DOHH2 (cell line): Measurements from ENCODE around the gene SLC19A2.

Experiments used
- H3F3A ChIP-seq: fragments of 200-600 bp; sonication (generic), shearing (Covaris generic); 2 replicates; pipeline ENCODE4 v1.6.0; 2016; ENCODE audit warnings: antibody characterized with exemption, mild to moderate bottlenecking; ENCODE audit not compliant: control insufficient read depth, insufficient read depth
- H3K27ac ChIP-seq: fragments of 200-600 bp; sonication (generic); 2 replicates; pipeline ENCODE4 v1.5.1; 2014; ENCODE audit warnings: low read depth, mild to moderate bottlenecking, low read length, moderate library complexity
- H3K27me3 ChIP-seq: fragments of 200-600 bp; sonication (generic); 2 replicates; pipeline ENCODE4 v1.6.1; 2014; ENCODE audit warnings: mild to moderate bottlenecking, low read length, mixed read lengths; ENCODE audit not compliant: control insufficient read depth
- H3K36me3 ChIP-seq: fragments of 200-600 bp; sonication (generic); 2 replicates; pipeline ENCODE4 v1.6.1; 2014; ENCODE audit warnings: mild to moderate bottlenecking, low read length, moderate library complexity, mixed read lengths; ENCODE audit not compliant: control insufficient read depth
- H3K4me1 ChIP-seq: fragments of 200-600 bp; sonication (generic); 2 replicates; pipeline ENCODE4 v1.6.1; 2014; ENCODE audit warnings: mild to moderate bottlenecking, low read length, mixed read lengths; ENCODE audit not compliant: control insufficient read depth
- H3K4me2 ChIP-seq: fragments of 200-600 bp; sonication (generic); 2 replicates; pipeline ENCODE4 v1.6.0; 2014; ENCODE audit warnings: mild to moderate bottlenecking, low read length, moderate library complexity
- H3K4me3 ChIP-seq: fragments of 200-600 bp; sonication (generic); 2 replicates; pipeline ENCODE4 v1.5.1; 2014; ENCODE audit warnings: mild to moderate bottlenecking, low read length, mixed read lengths
- H3K79me2 ChIP-seq: fragments of 200-600 bp; sonication (generic); 2 replicates; pipeline ENCODE4 v1.6.1; 2014; ENCODE audit warnings: mild to moderate bottlenecking, low read length, mixed read lengths; ENCODE audit not compliant: control insufficient read depth
- H3K9me2 ChIP-seq: fragments of 200-600 bp; sonication (generic); replicated peaks from 2 replicates; pipeline ENCODE4 v1.6.1; 2014; ENCODE audit warnings: mild to moderate bottlenecking, low read length, mixed read lengths; ENCODE audit not compliant: control insufficient read depth
- H3K9me3 ChIP-seq: fragments of 200-600 bp; sonication (generic); 2 replicates; pipeline ENCODE4 v1.6.1; 2014; ENCODE audit warnings: antibody characterized with exemption, low read length, mixed read lengths; ENCODE audit not compliant: control insufficient read depth, insufficient read depth
- H4K20me1 ChIP-seq: fragments of 200-600 bp; sonication (generic); 2 replicates; pipeline ENCODE4 v1.6.0; 2014; ENCODE audit warnings: low read depth, mild to moderate bottlenecking, antibody characterized with exemption, low read length, moderate library complexity; ENCODE audit not compliant: control insufficient read depth, insufficient read depth
- EZH2phosphoT487 ChIP-seq: fragments of 200-600 bp; sonication (generic); IDR thresholded peaks from 2 replicates; pipeline ENCODE4 v1.6.1; 2017; ENCODE audit warnings: borderline replicate concordance, mild to moderate bottlenecking, antibody characterized with exemption, low read length, moderate library complexity, mixed read lengths
- TF ChIP-seq, protein P1 (sequence below): fragments of 200-600 bp; sonication (generic); IDR thresholded peaks from one replicate; pipeline ENCODE4 v1.5.1; 2014; ENCODE audit warnings: antibody characterized with exemption, mild to moderate bottlenecking, low read depth, low read length; ENCODE audit not compliant: poor library complexity, severe bottlenecking

SLC19A2 gene

DNA sequence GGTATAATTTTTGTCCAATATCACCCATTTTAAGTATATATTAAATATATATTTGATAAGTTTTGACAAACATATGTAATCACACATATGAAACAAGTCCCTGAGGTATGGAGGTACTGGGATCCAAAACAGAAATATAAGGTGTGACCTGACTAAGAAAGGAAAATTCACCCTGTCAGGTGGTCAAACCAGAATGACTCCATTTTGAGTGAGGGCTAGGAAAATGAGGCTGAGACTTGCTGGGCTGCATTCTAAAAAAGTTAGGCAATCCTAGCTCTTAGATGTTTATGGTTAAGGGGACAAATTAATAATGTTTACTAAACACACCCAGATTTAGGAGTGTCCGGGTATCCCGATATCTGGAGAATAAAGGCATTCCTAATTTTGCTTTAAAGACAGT is 11.6 kb upstream of the SLC19A2 start:
- Histone ChIP-seq H3K27me3 (peaks cover 11% of the 10 kb centered on the region), H3K4me2 (no peak overlapping the region), H3K9me3 (no peaks in the 10 kb centered on the region), H3K36me3 (no peaks in the 10 kb centered on the region), H3K4me3 (no peak overlapping the region), H3F3A (no peaks in the 10 kb centered on the region), H4K20me1 (no peaks in the 10 kb centered on the region), H3K79me2 (no peaks in the 10 kb centered on the region), H3K4me1 (no peaks in the 10 kb centered on the region), H3K9me2 (no peaks in the 10 kb centered on the region), H3K27ac (no peak overlapping the region)
- no peak for TF ChIP-seq EZH2phosphoT487
- TF ChIP-seq, protein P1, sequence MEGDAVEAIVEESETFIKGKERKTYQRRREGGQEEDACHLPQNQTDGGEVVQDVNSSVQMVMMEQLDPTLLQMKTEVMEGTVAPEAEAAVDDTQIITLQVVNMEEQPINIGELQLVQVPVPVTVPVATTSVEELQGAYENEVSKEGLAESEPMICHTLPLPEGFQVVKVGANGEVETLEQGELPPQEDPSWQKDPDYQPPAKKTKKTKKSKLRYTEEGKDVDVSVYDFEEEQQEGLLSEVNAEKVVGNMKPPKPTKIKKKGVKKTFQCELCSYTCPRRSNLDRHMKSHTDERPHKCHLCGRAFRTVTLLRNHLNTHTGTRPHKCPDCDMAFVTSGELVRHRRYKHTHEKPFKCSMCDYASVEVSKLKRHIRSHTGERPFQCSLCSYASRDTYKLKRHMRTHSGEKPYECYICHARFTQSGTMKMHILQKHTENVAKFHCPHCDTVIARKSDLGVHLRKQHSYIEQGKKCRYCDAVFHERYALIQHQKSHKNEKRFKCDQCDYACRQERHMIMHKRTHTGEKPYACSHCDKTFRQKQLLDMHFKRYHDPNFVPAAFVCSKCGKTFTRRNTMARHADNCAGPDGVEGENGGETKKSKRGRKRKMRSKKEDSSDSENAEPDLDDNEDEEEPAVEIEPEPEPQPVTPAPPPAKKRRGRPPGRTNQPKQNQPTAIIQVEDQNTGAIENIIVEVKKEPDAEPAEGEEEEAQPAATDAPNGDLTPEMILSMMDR = no peak

DNA sequence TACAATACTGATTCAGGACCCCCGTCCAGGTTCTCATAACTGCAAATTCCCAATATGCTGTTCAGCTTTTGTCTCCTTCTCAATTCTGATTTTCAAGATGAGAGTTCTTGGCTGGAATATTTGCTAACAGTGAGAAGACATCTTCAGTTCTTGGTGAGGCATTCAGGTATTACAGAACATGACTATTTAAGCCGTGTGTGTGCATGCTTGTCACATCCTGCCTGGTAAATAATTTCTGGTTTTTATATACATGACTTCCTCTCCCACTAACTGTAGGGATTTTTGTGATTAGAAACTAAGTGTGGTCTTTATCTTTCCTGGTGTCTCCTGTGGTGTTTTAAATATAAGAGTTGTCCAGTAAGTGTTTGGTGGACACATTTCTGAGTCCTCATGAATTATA is 10.2 kb upstream of the SLC19A2 start:
- no peaks in the 10 kb centered on the region for H3K4me1 ChIP-seq
- H3K27me3 ChIP-seq = peaks cover 11% of the 10 kb centered on the region
- H3K79me2 ChIP-seq = no peaks in the 10 kb centered on the region
- H3F3A ChIP-seq = no peaks in the 10 kb centered on the region
- TF ChIP-seq, protein P1 = no peak
- no peaks in the 10 kb centered on the region for H3K9me2 ChIP-seq
- no peaks in the 10 kb centered on the region for H3K9me3 ChIP-seq
- no peaks in the 10 kb centered on the region for H4K20me1 ChIP-seq
- H3K36me3 ChIP-seq = no peaks in the 10 kb centered on the region
- no peak overlapping the region for H3K4me3 ChIP-seq
- no peak overlapping the region for H3K27ac ChIP-seq
- no peak overlapping the region for H3K4me2 ChIP-seq

DNA sequence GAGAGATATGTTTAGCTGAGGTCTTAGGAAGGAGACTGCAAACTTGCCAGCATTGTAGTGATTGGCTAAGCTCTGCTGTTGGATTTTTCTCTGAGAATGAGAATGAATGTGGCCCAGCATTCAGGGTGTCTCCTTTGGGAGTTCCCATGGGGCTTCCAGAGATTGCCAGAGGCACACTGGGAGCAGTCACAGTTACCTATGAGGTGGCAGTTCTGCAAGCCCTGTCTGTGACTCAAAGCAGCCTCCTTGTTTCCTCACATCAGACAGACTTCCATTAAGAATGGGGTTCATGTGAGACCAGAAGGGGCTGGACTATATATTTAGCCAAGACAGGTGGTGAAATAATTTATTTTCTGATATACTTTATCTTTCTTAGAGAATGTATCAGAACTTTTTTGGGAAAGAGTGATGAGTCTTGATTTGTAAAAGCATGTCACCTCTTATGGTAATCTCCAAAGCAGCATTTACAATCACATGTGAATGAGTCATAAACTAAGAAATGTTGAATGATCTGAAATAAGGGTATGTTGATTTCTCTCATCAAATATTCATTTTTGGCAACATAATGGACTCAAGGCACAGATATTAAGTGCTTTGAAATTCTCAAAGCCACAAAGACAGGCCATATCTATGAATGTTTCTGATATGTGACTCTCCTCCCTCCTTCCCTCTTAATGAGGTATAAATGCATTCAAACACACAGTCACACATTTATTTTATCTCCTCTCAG is 9.5 kb upstream of the SLC19A2 start:
- Histone ChIP-seq H3K4me2 (no peak overlapping the region), H3K27ac (no peak overlapping the region)

More for the DNA sequence above, 9.5 kb upstream of the SLC19A2 start:
- H4K20me1 ChIP-seq = no peaks in the 10 kb centered on the region
- no peaks in the 10 kb centered on the region for H3K36me3 ChIP-seq
- peaks cover 11% of the 10 kb centered on the region for H3K27me3 ChIP-seq
- no peak for TF ChIP-seq EZH2phosphoT487
- TF ChIP-seq, protein P1 = no peak
- H3K4me1 ChIP-seq = no peaks in the 10 kb centered on the region
- no peak overlapping the region for H3K4me3 ChIP-seq
- H3K79me2 ChIP-seq = no peaks in the 10 kb centered on the region
- H3F3A ChIP-seq = no peaks in the 10 kb centered on the region
- H3K9me2 ChIP-seq = no peaks in the 10 kb centered on the region
- no peaks in the 10 kb centered on the region for H3K9me3 ChIP-seq
